H9 (cell line): ENCODE measurements around the gene NIPSNAP2. TPM values are rescaled to one million over a fixed set of nuclear protein-coding genes. Genes with fewer than 3 reads are reported as not detected.

ENCODE experiments used
- DNase-seq: peaks from one replicate; pipeline ENCODE4 v3.0.0-alpha.2; 2017
- H2AFZ ChIP-seq: one replicate; pipeline ENCODE4 v1.6.1; 2013; ENCODE audit warnings: mild to moderate bottlenecking, low read length, control low read depth, moderate library complexity
- H2AK5ac ChIP-seq: 2 replicates; pipeline ENCODE4 v1.6.1; 2013; ENCODE audit warnings: low read length, control low read depth, mixed read lengths; ENCODE audit not compliant: insufficient read length
- H2BK120ac ChIP-seq: one replicate; pipeline ENCODE4 v1.6.1; 2013; ENCODE audit warnings: low read depth, mild to moderate bottlenecking, low read length, control low read depth, inconsistent platforms; ENCODE audit not compliant: poor library complexity, severe bottlenecking
- H2BK12ac ChIP-seq: 2 replicates; pipeline ENCODE4 v1.6.1; 2013; ENCODE audit warnings: low read length, control low read depth, mixed read lengths, low read depth; ENCODE audit not compliant: insufficient read length
- H2BK15ac ChIP-seq: 2 replicates; pipeline ENCODE4 v1.6.1; 2013; ENCODE audit warnings: low read depth, low read length, control low read depth
- H2BK20ac ChIP-seq: one replicate; pipeline ENCODE4 v1.6.1; 2013; ENCODE audit warnings: low read depth, mild to moderate bottlenecking, low read length, control low read depth, inconsistent platforms; ENCODE audit not compliant: poor library complexity, severe bottlenecking
- H2BK5ac ChIP-seq: 2 replicates; pipeline ENCODE4 v1.6.1; 2013; ENCODE audit warnings: low read length, control low read depth, mixed read lengths; ENCODE audit not compliant: insufficient read length
- H3K14ac ChIP-seq: 2 replicates; pipeline ENCODE4 v1.6.1; 2013; ENCODE audit warnings: low read length, control low read depth; ENCODE audit not compliant: insufficient read depth
- H3K18ac ChIP-seq: 2 replicates; pipeline ENCODE4 v1.6.1; 2013; ENCODE audit warnings: low read depth, mild to moderate bottlenecking, mixed read lengths, low read length, control low read depth; ENCODE audit not compliant: insufficient read length
- H3K23ac ChIP-seq: 2 replicates; pipeline ENCODE4 v1.6.1; 2013; ENCODE audit warnings: low read length, control low read depth, mixed read lengths, low read depth; ENCODE audit not compliant: insufficient read length
- H3K23me2 ChIP-seq: 2 replicates; pipeline ENCODE4 v1.6.1; 2013; ENCODE audit warnings: low read depth, mild to moderate bottlenecking, mixed read lengths, low read length, control low read depth; ENCODE audit not compliant: insufficient read length, poor library complexity, severe bottlenecking
- H3K27ac ChIP-seq: 2 replicates; pipeline ENCODE4 v1.5.1; 2013; ENCODE audit warnings: low read length, control low read depth, mixed read lengths, low read depth; ENCODE audit not compliant: insufficient read length
- H3K27me3 ChIP-seq: 2 replicates; pipeline ENCODE4 v1.6.1; 2013; ENCODE audit warnings: low read length, control low read depth, inconsistent platforms; ENCODE audit not compliant: insufficient read depth
- H3K4ac ChIP-seq: 2 replicates; pipeline ENCODE4 v1.6.1; 2013; ENCODE audit warnings: low read depth, mild to moderate bottlenecking, control low read depth, inconsistent platforms, low read length, moderate library complexity
- H3K4me1 ChIP-seq: 2 replicates; pipeline ENCODE4 v1.6.1; 2013; ENCODE audit warnings: low read length, control low read depth, inconsistent platforms; ENCODE audit not compliant: insufficient read depth
- H3K4me2 ChIP-seq: 2 replicates; pipeline ENCODE4 v1.6.1; 2013; ENCODE audit warnings: low read length, control low read depth, mixed read lengths; ENCODE audit not compliant: insufficient read length, insufficient read depth
- H3K56ac ChIP-seq: 2 replicates; pipeline ENCODE4 v1.6.1; 2013; ENCODE audit warnings: low read depth, mild to moderate bottlenecking, mixed read lengths, low read length, control low read depth; ENCODE audit not compliant: insufficient read length
- H3K79me1 ChIP-seq: 2 replicates; pipeline ENCODE4 v1.6.1; 2013; ENCODE audit warnings: low read depth, mild to moderate bottlenecking, moderate library complexity, low read length, control low read depth, inconsistent platforms; ENCODE audit not compliant: insufficient read depth, poor library complexity, severe bottlenecking
- H3K79me2 ChIP-seq: 2 replicates; pipeline ENCODE4 v1.6.1; 2013; ENCODE audit warnings: low read length, control low read depth, inconsistent platforms; ENCODE audit not compliant: insufficient read depth
- H3K9ac ChIP-seq: 2 replicates; pipeline ENCODE4 v1.6.1; 2013; ENCODE audit warnings: low read length, control low read depth, mixed read lengths; ENCODE audit not compliant: insufficient read length; ENCODE audit errors: extremely low read depth
- H3K9me3 ChIP-seq: one replicate; pipeline ENCODE4 v1.6.1; 2013; ENCODE audit warnings: low read depth, low read length, inconsistent platforms; ENCODE audit not compliant: control insufficient read depth
- H3T11ph ChIP-seq: one replicate; pipeline ENCODE4 v1.6.1; 2013; ENCODE audit warnings: mild to moderate bottlenecking, low read length, control low read depth, inconsistent platforms
- H4K20me1 ChIP-seq: one replicate; pipeline ENCODE4 v1.6.1; 2013; ENCODE audit not compliant: control insufficient read depth, insufficient read length, insufficient read depth
- H4K5ac ChIP-seq: 2 replicates; pipeline ENCODE4 v1.6.1; 2013; ENCODE audit warnings: low read depth, mild to moderate bottlenecking, mixed read lengths, low read length, control low read depth; ENCODE audit not compliant: insufficient read length
- H4K8ac ChIP-seq: replicated peaks from 2 replicates; pipeline ENCODE4 v1.6.1; 2013; ENCODE audit warnings: low read length, control low read depth, mixed read lengths, low read depth; ENCODE audit not compliant: insufficient read length
- H4K91ac ChIP-seq: 2 replicates; pipeline ENCODE4 v1.6.1; 2013; ENCODE audit warnings: low read depth, mild to moderate bottlenecking, moderate library complexity, mixed read lengths, low read length, control low read depth; ENCODE audit not compliant: insufficient read length
- H3K27ac Mint-ChIP-seq, 3 experiments: 2 replicates in 2 of 3; 3 replicates in 1 of 3; pipeline ENCODE4 v1.8.0; 2020 to 2021; ENCODE audit warnings: mixed read lengths in 3 of 3, mild to moderate bottlenecking in 1 of 3, moderate library complexity in 1 of 3
- H3K27me3 Mint-ChIP-seq: 2 replicates; pipeline ENCODE4 v1.8.0; 2021; ENCODE audit warnings: low read depth, mild to moderate bottlenecking, moderate library complexity, mixed read lengths
- H3K36me3 Mint-ChIP-seq, 3 experiments: 2 replicates in 2 of 3; 3 replicates in 1 of 3; pipeline ENCODE4 v1.8.0; 2020 to 2021; ENCODE audit warnings: low read depth in 3 of 3, mixed read lengths in 3 of 3; ENCODE audit not compliant: insufficient read depth in 1 of 3
- H3K4me1 Mint-ChIP-seq, 2 experiments: 2 replicates each; pipeline ENCODE4 v1.8.0; 2020; ENCODE audit warnings: mixed read lengths in 2 of 2
- H3K4me3 Mint-ChIP-seq, 2 experiments: 2 replicates in 1 of 2; 3 replicates in 1 of 2; pipeline ENCODE4 v1.8.0; 2020 to 2021; ENCODE audit warnings: mild to moderate bottlenecking in 2 of 2, mixed read lengths in 2 of 2, moderate library complexity in 1 of 2
- H3K9me3 Mint-ChIP-seq, 2 experiments: 2 replicates in 1 of 2; 3 replicates in 1 of 2; pipeline ENCODE4 v1.8.0; 2020; ENCODE audit warnings: mild to moderate bottlenecking in 2 of 2, mixed read lengths in 2 of 2, moderate library complexity in 1 of 2
- CTCF ChIP-seq: fragments of 200-600 bp; sonication (generic); conservative IDR thresholded peaks from 3 replicates; pipeline ENCODE4 v1.8.0; 2021; ENCODE audit warnings: antibody characterized with exemption, mild to moderate bottlenecking
- WGBS: extraction: QIAGEN DNeasy Blood & Tissue Kit; methylation state at CpG from one replicate; pipeline ENCODE4 v1.1.7; 2013; ENCODE audit warnings: missing lambda C conversion rate, low lambda C conversion rate, mixed read lengths; ENCODE audit not compliant: insufficient read length; ENCODE audit errors: extremely low coverage; 5-methylcytosine and 5-hydroxymethylcytosine counted together
- total RNA-seq: library from RNA; stranded (reverse); gene quantifications from 2 replicates; pipeline ENCODE4 v1.2.1, GENCODE V29; 2021

Gene NIPSNAP2
- total RNA-seq, 1 experiment from 2014 or later, result 40.7 TPM

DNA sequence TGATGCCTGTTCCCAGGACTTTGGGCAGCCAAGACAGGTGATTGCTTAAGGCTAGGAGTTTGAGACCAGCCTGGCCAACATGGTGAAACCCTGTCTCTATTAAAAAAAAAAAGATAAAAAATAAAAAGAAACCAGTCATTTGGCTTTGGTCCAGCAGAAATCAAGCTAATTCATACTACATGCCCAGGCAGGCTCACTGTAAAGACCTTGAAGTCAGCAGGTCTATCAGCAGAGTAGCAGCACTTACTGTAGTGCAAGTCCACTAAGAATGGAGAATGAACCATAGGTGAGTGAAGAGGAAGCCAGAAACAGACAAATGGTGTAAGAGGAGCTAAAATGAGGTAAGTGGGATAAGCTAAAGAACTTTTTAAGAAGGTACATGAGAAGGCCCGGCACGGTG lies 62.2 kb downstream of the NIPSNAP2 start:
- no peak overlapping the region for H4K91ac ChIP-seq
- H2BK120ac ChIP-seq, result no peak overlapping the region
- Mint-ChIP-seq H3K27me3 (no peaks in the 10 kb centered on the region), H3K4me3 (no peak overlapping the region), H3K36me3 (peaks cover 35 to 66% (median 61%) of the 10 kb centered on the region in 3 experiments), H3K4me1 (no peaks in the 10 kb centered on the region; a peak in 1 of 4 replicates), H3K9me3 (no peaks in the 10 kb centered on the region), H3K27ac (no peak overlapping the region; a peak in 1 of 7 replicates)
- no peak overlapping the region for H3K9ac ChIP-seq
- no peak overlapping the region for H3K4me2 ChIP-seq
- H3K18ac ChIP-seq, result no peak overlapping the region
- H3K9me3 ChIP-seq, result no peaks in the 10 kb centered on the region
- H4K20me1 ChIP-seq, result no peaks in the 10 kb centered on the region
- H2BK5ac ChIP-seq, result no peak overlapping the region
- no peak overlapping the region for H4K8ac ChIP-seq
- H3K23me2 ChIP-seq, result no peaks in the 10 kb centered on the region
- no peak overlapping the region for H4K5ac ChIP-seq
- no peaks in the 10 kb centered on the region for H3K4me1 ChIP-seq
- no peak overlapping the region for H3K4ac ChIP-seq
- no peak overlapping the region for H2BK20ac ChIP-seq
- H3T11ph ChIP-seq, result no peak overlapping the region
- H3K14ac ChIP-seq, result no peak overlapping the region
- no peaks in the 10 kb centered on the region for H3K79me2 ChIP-seq
- no peak overlapping the region for H2AK5ac ChIP-seq
- DNase-seq, result no peak
- H3K23ac ChIP-seq, result no peak overlapping the region
- H2BK15ac ChIP-seq, result no peak overlapping the region
- no peak overlapping the region for H3K27ac ChIP-seq
- TF ChIP-seq CTCF, result no peak
- H3K27me3 ChIP-seq, result no peaks in the 10 kb centered on the region
- H3K56ac ChIP-seq, result no peak overlapping the region
- no peak overlapping the region for H2AFZ ChIP-seq
- no peak overlapping the region for H2BK12ac ChIP-seq
- no CpG with 5 or more reads among the region's 2 CpGs for WGBS
- no peaks in the 10 kb centered on the region for H3K79me1 ChIP-seq
